Measurements from ENCODE around the gene MAPK8. TPM values are rescaled to one million over a fixed set of nuclear protein-coding genes. Genes with fewer than 3 reads are reported as not detected.

The MAPK8 gene
- total and polyA plus RNA-seq, 9 of the 15 experiments (the other 6 are each of a cell fraction or from before 2014, with no cell fraction given), result 6.4 to 159 (median 71.0) TPM

DNA sequence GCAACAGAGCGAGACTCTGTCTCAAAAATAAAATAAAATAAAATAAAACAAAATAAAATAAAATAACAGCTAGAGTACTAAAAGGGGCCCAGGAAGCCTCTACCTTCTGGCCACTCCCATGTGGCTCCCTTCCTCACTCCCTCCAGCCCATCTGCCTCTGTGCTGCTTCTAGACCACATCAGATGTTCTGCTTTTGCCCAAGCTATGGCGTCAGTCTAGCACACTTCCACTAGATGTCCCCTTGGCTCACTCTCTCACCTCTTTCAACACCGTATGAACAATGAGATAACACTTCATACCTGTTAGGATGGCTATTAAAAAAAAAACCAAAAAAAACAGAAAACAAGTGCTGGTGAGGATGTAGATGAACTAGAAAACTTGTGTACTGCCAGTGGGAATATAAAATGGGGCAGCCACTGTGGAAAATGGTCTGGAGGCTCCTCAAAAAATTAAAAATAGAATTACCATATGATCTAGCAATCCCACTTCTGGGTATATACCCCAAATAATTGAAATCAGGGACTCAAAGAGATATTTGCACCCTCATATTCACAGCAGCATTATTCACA lies 166.1 kb downstream of the MAPK8 start (continued):
- no peak for TF ChIP-seq HNRNPLL (IDR thresholded peaks at IDR 0.05; ENCODE audit: low read depth, low read length, poor library complexity, severe bottlenecking)
- no peak for TF ChIP-seq E2F8 (IDR thresholded peaks at IDR 0.05; ENCODE audit: low read depth, partially characterized antibody)
- 0 out of 2 replicates have a peak, but pooled peaks have one; percentile 10 for TF ChIP-seq CXXC5 (CRISPR knock-in tag; IDR thresholded peaks at IDR 0.05)
- no peak for TF ChIP-seq HDAC3 (IDR thresholded peaks at IDR 0.05; ENCODE audit: borderline replicate concordance, partially characterized antibody)
- TF ChIP-seq ZEB2 (IDR thresholded peaks at IDR 0.05), result 0 out of 2 replicates have a peak, but pooled peaks have one; percentile 14
- TF ChIP-seq PHF21A (IDR thresholded peaks at IDR 0.05; ENCODE audit: borderline replicate concordance, low read depth), result no peak
- no peak for TF ChIP-seq NCOR1 (IDR thresholded peaks at IDR 0.05)
- TF ChIP-seq ZNF398 (CRISPR knock-in tag; IDR thresholded peaks at IDR 0.05), result no peak
- TF ChIP-seq, protein P1, sequence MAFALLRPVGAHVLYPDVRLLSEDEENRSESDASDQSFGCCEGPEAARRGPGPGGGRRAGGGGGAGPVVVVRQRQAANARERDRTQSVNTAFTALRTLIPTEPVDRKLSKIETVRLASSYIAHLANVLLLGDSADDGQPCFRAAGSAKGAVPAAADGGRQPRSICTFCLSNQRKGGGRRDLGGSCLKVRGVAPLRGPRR (CRISPR knock-in tag; IDR thresholded peaks at IDR 0.05), result no peak
- TF ChIP-seq KAT7 (CRISPR knock-in tag; IDR thresholded peaks at IDR 0.05; ENCODE audit: borderline replicate concordance), result no peak
- peak; percentile 48 for TF ChIP-seq BCOR (IDR thresholded peaks at IDR 0.05)
- no peak for TF ChIP-seq HDGF (IDR thresholded peaks at IDR 0.05)
- no peak for TF ChIP-seq GTF2A2 (tag; IDR thresholded peaks at IDR 0.05)
- no peak for TF ChIP-seq CCNT2 (IDR thresholded peaks at IDR 0.05; ENCODE audit: borderline replicate concordance, extremely low read depth, insufficient read length, low read depth, low read length)
- TF ChIP-seq, protein P2, sequence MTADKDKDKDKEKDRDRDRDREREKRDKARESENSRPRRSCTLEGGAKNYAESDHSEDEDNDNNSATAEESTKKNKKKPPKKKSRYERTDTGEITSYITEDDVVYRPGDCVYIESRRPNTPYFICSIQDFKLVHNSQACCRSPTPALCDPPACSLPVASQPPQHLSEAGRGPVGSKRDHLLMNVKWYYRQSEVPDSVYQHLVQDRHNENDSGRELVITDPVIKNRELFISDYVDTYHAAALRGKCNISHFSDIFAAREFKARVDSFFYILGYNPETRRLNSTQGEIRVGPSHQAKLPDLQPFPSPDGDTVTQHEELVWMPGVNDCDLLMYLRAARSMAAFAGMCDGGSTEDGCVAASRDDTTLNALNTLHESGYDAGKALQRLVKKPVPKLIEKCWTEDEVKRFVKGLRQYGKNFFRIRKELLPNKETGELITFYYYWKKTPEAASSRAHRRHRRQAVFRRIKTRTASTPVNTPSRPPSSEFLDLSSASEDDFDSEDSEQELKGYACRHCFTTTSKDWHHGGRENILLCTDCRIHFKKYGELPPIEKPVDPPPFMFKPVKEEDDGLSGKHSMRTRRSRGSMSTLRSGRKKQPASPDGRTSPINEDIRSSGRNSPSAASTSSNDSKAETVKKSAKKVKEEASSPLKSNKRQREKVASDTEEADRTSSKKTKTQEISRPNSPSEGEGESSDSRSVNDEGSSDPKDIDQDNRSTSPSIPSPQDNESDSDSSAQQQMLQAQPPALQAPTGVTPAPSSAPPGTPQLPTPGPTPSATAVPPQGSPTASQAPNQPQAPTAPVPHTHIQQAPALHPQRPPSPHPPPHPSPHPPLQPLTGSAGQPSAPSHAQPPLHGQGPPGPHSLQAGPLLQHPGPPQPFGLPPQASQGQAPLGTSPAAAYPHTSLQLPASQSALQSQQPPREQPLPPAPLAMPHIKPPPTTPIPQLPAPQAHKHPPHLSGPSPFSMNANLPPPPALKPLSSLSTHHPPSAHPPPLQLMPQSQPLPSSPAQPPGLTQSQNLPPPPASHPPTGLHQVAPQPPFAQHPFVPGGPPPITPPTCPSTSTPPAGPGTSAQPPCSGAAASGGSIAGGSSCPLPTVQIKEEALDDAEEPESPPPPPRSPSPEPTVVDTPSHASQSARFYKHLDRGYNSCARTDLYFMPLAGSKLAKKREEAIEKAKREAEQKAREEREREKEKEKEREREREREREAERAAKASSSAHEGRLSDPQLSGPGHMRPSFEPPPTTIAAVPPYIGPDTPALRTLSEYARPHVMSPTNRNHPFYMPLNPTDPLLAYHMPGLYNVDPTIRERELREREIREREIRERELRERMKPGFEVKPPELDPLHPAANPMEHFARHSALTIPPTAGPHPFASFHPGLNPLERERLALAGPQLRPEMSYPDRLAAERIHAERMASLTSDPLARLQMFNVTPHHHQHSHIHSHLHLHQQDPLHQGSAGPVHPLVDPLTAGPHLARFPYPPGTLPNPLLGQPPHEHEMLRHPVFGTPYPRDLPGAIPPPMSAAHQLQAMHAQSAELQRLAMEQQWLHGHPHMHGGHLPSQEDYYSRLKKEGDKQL (CRISPR knock-in tag; IDR thresholded peaks at IDR 0.05; ENCODE audit: borderline replicate concordance), result no peak
- TF ChIP-seq ATF7 (IDR thresholded peaks at IDR 0.05), result no peak
- no peak for TF ChIP-seq MTA3 (IDR thresholded peaks at IDR 0.05; ENCODE audit: borderline replicate concordance)
- no peak for TF ChIP-seq ZNF507 (tag; conservative IDR thresholded peaks at IDR 0.05)
- no peak for TF ChIP-seq SUPT5H (IDR thresholded peaks at IDR 0.05)

Data from K562 (cell line).